Effector memory CD4-positive, alpha-beta T cell (primary cell): ENCODE measurements around the gene ADRA2B.

Source experiments
- DNase-seq, 3 donors: peaks; one replicate each; pipeline ENCODE4 v3.0.0-alpha.2; 2020
- H3K27ac ChIP-seq: 2 replicates; pipeline ENCODE4 v1.7.0; 2013; ENCODE audit warnings: mild to moderate bottlenecking, low read length, moderate library complexity; ENCODE audit not compliant: insufficient read depth, poor library complexity, severe bottlenecking
- H3K27me3 ChIP-seq: replicated peaks from 2 replicates; pipeline ENCODE4 v1.7.0; 2013; ENCODE audit warnings: mild to moderate bottlenecking, low read length; ENCODE audit not compliant: insufficient read depth, control insufficient read depth, poor library complexity, severe bottlenecking
- H3K36me3 ChIP-seq: 2 replicates; pipeline ENCODE4 v1.7.0; 2013; ENCODE audit warnings: mild to moderate bottlenecking, low read length, moderate library complexity; ENCODE audit not compliant: control insufficient read depth, insufficient read depth
- H3K4me1 ChIP-seq: 2 replicates; pipeline ENCODE4 v1.7.0; 2013; ENCODE audit warnings: low read length, mild to moderate bottlenecking; ENCODE audit not compliant: control insufficient read depth, insufficient read depth, poor library complexity, severe bottlenecking
- H3K4me3 ChIP-seq: 2 replicates; pipeline ENCODE4 v1.7.0; 2013; ENCODE audit warnings: low read length, low read depth, mild to moderate bottlenecking; ENCODE audit not compliant: insufficient read depth, poor library complexity, severe bottlenecking
- H3K9me3 ChIP-seq: 2 replicates; pipeline ENCODE4 v1.7.0; 2013; ENCODE audit warnings: mild to moderate bottlenecking, low read length, moderate library complexity; ENCODE audit not compliant: control insufficient read depth

ADRA2B gene

GRCh38 chr2:96097951-96098823 is 18.2 kb downstream of the ADRA2B start:
- DNase-seq, result no peak

GRCh38 chr2:96097441-96097840 is 18.9 kb downstream of the ADRA2B start:
- H3K4me3 ChIP-seq, result no peak overlapping the region
- H3K27me3 ChIP-seq, result no peaks in the 10 kb centered on the region
- H3K4me1 ChIP-seq, result no peaks in the 10 kb centered on the region

More at GRCh38 chr2:96097951-96098823, 18.2 kb downstream of the ADRA2B start:
- H3K27ac ChIP-seq, result no peak overlapping the region
- H3K4me1 ChIP-seq, result no peaks in the 10 kb centered on the region
- H3K4me3 ChIP-seq, result no peak overlapping the region
- no peaks in the 10 kb centered on the region for H3K27me3 ChIP-seq
- H3K36me3 ChIP-seq, result no peaks in the 10 kb centered on the region
- no peaks in the 10 kb centered on the region for H3K9me3 ChIP-seq

GRCh38 chr2:96095116-96095636 is 21.2 kb downstream of the ADRA2B start:
- H3K27ac ChIP-seq, result no peak overlapping the region
- DNase-seq, result no peak
- H3K36me3 ChIP-seq, result no peaks in the 10 kb centered on the region
- H3K27me3 ChIP-seq, result no peaks in the 10 kb centered on the region
- no peaks in the 10 kb centered on the region for H3K4me1 ChIP-seq
- H3K4me3 ChIP-seq, result no peak overlapping the region
- no peaks in the 10 kb centered on the region for H3K9me3 ChIP-seq

More at GRCh38 chr2:96097441-96097840, 18.9 kb downstream of the ADRA2B start:
- DNase-seq, result no peak
- Histone ChIP-seq H3K27ac (no peak overlapping the region), H3K36me3 (no peaks in the 10 kb centered on the region), H3K9me3 (no peaks in the 10 kb centered on the region)

GRCh38 chr2:96093528-96093927 is 22.8 kb downstream of the ADRA2B start:
- no peak overlapping the region for H3K27ac ChIP-seq
- DNase-seq, result no peak
- no peaks in the 10 kb centered on the region for H3K36me3 ChIP-seq
- no peaks in the 10 kb centered on the region for H3K9me3 ChIP-seq
- H3K27me3 ChIP-seq, result no peaks in the 10 kb centered on the region
- no peaks in the 10 kb centered on the region for H3K4me1 ChIP-seq
- no peak overlapping the region for H3K4me3 ChIP-seq

GRCh38 chr2:96092951-96093350 is 23.4 kb downstream of the ADRA2B start:
- H3K4me1 ChIP-seq, result no peaks in the 10 kb centered on the region
- no peaks in the 10 kb centered on the region for H3K27me3 ChIP-seq
- no peaks in the 10 kb centered on the region for H3K9me3 ChIP-seq
- DNase-seq, result no peak
- H3K4me3 ChIP-seq, result no peak overlapping the region
- no peaks in the 10 kb centered on the region for H3K36me3 ChIP-seq
- H3K27ac ChIP-seq, result no peak overlapping the region

- Histone ChIP-seq H3K9me3 (no peaks in the 10 kb centered on the region), H3K4me1 (no peaks in the 10 kb centered on the region), H3K27me3 (no peaks in the 10 kb centered on the region), H3K4me3 (no peak overlapping the region), H3K27ac (no peak overlapping the region), H3K36me3 (no peaks in the 10 kb centered on the region)
- DNase-seq, result no peak
Measured at GRCh38 chr2:96092573-96092877, 23.8 kb downstream of the ADRA2B start.

- no peak overlapping the region for H3K27ac ChIP-seq
- no peaks in the 10 kb centered on the region for H3K27me3 ChIP-seq
- H3K9me3 ChIP-seq, result no peaks in the 10 kb centered on the region
- no peak overlapping the region for H3K4me3 ChIP-seq
- H3K4me1 ChIP-seq, result no peaks in the 10 kb centered on the region
- DNase-seq, result no peak
- H3K36me3 ChIP-seq, result no peaks in the 10 kb centered on the region
Measured at GRCh38 chr2:96091711-96092572, 24.4 kb downstream of the ADRA2B start.

GRCh38 chr2:96091141-96091710 is 25.1 kb downstream of the ADRA2B start:
- Histone ChIP-seq H3K36me3 (no peaks in the 10 kb centered on the region), H3K27me3 (no peaks in the 10 kb centered on the region), H3K4me3 (no peak overlapping the region), H3K4me1 (no peaks in the 10 kb centered on the region), H3K27ac (no peak overlapping the region), H3K9me3 (no peaks in the 10 kb centered on the region)
- no peak for DNase-seq

- no peaks in the 10 kb centered on the region for H3K36me3 ChIP-seq
- no peaks in the 10 kb centered on the region for H3K27me3 ChIP-seq
- no peak for DNase-seq
Measured at GRCh38 chr2:96090196-96090926, 26.0 kb downstream of the ADRA2B start.

More at GRCh38 chr2:96090196-96090926, 26.0 kb downstream of the ADRA2B start:
- H3K9me3 ChIP-seq, result no peaks in the 10 kb centered on the region
- no peak overlapping the region for H3K27ac ChIP-seq
- H3K4me1 ChIP-seq, result no peaks in the 10 kb centered on the region
- no peak overlapping the region for H3K4me3 ChIP-seq
